Choroid plexus epithelial cell (primary cell): Measurements from ENCODE around the gene CCDC93.
A peak's percentile ranks its signal among the peaks of the same experiment; 100 is the strongest.

Experiments used
- DNase-seq: peaks from one replicate; pipeline ENCODE4 v3.0.0-alpha.2; 2010; ENCODE audit warnings: low read depth
- H3K4me3 ChIP-seq: 2 replicates; pipeline ENCODE4 v1.5.1; 2011; ENCODE audit warnings: low read depth, mild to moderate bottlenecking, control low read depth, low read length, moderate library complexity
- CTCF ChIP-seq: conservative IDR thresholded peaks from 2 replicates; pipeline ENCODE4 v1.5.1; 2011; ENCODE audit warnings: low read depth, mild to moderate bottlenecking, control low read depth, inconsistent platforms, low read length, moderate library complexity

The CCDC93 gene

GRCh38 chr2:118045286-118045685, 31.4 kb upstream of the CCDC93 start:
- DNase-seq = no peak
- no peak overlapping the region for H3K4me3 ChIP-seq
- TF ChIP-seq CTCF = no peak

GRCh38 chr2:118044854-118045253, 31.0 kb upstream of the CCDC93 start:
- no peak for TF ChIP-seq CTCF
- no peak overlapping the region for H3K4me3 ChIP-seq
- no peak for DNase-seq

GRCh38 chr2:118044103-118044716, 30.3 kb upstream of the CCDC93 start:
- DNase-seq = no peak
- H3K4me3 ChIP-seq = no peak overlapping the region
- no peak for TF ChIP-seq CTCF

GRCh38 chr2:118040891-118041290, 27.0 kb upstream of the CCDC93 start:
- no peak for DNase-seq
- H3K4me3 ChIP-seq = no peak overlapping the region
- no peak for TF ChIP-seq CTCF

GRCh38 chr2:118032169-118033013, 18.5 kb upstream of the CCDC93 start:
- TF ChIP-seq CTCF = peak; percentile 77
- H3K4me3 ChIP-seq = no peak overlapping the region
- DNase-seq = peak; percentile 65

- H3K4me3 ChIP-seq = no peak overlapping the region
- no peak for DNase-seq
- TF ChIP-seq CTCF = no peak
These were observed 17.7 kb upstream of the CCDC93 start for GRCh38 chr2:118031566-118031965.

GRCh38 chr2:118029025-118029424, 15.2 kb upstream of the CCDC93 start:
- TF ChIP-seq CTCF = no peak
- no peak for DNase-seq

More at GRCh38 chr2:118029025-118029424, 15.2 kb upstream of the CCDC93 start:
- H3K4me3 ChIP-seq = no peak overlapping the region
